Breast epithelium (tissue), 3 donors: ENCODE data around the gene MAF.

ENCODE experiments used
- POLR2A ChIP-seq: fragments of 450-650 bp; IDR thresholded peaks from one replicate; pipeline ENCODE4 v1.6.1; 2016; ENCODE audit warnings: antibody characterized with exemption, mild to moderate bottlenecking, moderate library complexity
- TF ChIP-seq, protein P1 (sequence below), 3 donors: fragments of 450-650 bp; IDR thresholded peaks; one replicate each; pipeline ENCODE4 v1.5.1; 2016 to 2017; ENCODE audit warnings: antibody characterized with exemption in 3 of 3, mild to moderate bottlenecking in 3 of 3, moderate library complexity in 3 of 3

DNA sequence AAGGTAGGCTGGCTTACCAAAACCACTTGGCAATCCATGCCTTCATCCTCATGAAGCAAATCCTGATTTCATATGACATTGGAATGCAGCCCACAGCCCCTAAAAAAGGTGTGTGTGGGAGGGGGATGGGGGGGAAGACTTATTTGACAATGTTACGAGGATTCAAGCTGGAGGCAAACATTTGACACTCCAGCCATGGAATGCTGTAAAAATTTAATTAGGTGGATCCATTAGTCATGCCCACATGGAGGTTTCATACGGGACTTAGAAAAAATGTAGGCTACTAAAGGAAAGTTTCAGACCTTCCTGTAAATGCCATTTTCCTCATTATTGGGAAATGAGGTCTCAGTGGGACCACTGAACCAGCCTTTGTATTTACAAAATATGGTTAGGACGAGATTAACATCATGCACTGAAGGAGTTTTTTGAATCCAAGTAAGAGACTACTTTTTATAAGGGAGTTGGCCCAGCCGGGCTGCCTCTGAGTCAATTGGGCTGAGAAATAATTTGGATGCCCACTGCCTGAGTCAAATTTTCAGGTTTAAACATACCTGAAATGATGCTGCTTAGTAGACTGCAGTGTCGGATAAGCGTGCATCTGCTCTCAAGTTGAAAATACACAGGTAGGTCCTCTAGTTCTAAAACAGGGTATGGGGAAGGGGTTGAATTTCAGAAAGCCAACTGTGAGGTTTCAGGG, 44.6 kb upstream of the MAF start:
- no peak for TF ChIP-seq POLR2A
- TF ChIP-seq, protein P1, sequence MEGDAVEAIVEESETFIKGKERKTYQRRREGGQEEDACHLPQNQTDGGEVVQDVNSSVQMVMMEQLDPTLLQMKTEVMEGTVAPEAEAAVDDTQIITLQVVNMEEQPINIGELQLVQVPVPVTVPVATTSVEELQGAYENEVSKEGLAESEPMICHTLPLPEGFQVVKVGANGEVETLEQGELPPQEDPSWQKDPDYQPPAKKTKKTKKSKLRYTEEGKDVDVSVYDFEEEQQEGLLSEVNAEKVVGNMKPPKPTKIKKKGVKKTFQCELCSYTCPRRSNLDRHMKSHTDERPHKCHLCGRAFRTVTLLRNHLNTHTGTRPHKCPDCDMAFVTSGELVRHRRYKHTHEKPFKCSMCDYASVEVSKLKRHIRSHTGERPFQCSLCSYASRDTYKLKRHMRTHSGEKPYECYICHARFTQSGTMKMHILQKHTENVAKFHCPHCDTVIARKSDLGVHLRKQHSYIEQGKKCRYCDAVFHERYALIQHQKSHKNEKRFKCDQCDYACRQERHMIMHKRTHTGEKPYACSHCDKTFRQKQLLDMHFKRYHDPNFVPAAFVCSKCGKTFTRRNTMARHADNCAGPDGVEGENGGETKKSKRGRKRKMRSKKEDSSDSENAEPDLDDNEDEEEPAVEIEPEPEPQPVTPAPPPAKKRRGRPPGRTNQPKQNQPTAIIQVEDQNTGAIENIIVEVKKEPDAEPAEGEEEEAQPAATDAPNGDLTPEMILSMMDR (IDR thresholded peaks at IDR 0.05), result no peak
